GM18951 (cell line): Measurements from ENCODE around the gene SMARCD1.

Source experiments
- POLR2A ChIP-seq: IDR thresholded peaks from 4 replicates; pipeline ENCODE4 v1.6.1; 2011; ENCODE audit warnings: mild to moderate bottlenecking; ENCODE audit not compliant: insufficient read length, insufficient read depth; ENCODE audit errors: extremely low read depth
- in situ Hi-C: fragments of 300-500 bp; cut with MboI; formaldehyde crosslinking; loops from one replicate; pipeline ENCODE4 v1.12.0; 2022; ENCODE audit warnings: low sequenced_read_pairs, mixed read lengths, inconsistent platforms; ENCODE audit not compliant: unreplicated experiment

The SMARCD1 gene

DNA sequence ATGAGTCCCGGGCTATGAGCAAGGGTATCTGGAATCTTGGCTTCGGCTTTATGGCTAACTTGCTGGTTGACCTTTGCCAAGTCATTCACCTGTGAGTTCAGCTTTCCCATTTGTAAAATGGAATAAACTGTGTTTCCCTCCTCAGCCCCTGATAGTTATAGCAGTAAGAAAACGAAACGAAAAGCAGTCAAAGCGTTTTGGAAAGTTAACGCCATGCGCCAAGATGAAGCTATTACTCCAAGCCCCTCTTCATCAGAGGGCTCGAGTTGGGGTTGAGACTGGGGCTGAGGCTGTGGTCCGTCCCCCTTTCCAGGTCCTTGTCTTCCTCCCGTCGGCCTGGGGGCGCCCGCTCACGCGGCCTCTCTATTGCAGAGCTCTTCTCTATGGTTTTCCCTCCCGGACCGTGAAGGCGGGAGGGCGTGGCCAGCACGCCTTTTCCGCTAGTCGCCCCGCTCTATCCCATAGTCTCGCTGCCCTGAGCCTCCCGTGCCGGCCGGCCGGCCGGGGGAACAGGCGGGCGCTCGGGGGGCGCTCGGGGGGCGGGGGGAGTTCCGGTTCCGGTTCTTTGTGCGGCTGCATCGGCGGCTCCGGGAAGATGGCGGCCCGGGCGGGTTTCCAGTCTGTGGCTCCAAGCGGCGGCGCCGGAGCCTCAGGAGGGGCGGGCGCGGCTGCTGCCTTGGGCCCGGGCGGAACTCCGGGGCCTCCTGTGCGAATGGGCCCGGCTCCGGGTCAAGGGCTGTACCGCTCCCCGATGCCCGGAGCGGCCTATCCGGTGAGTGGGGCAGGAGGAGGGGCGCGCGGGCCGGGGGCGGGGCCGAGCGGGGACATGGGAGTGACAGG lies at the start of gene SMARCD1:
Gene SMARCD1, plus strand, starts transcription at position 568 of the 840 bp plus-strand sequence. Its CDS starts 28 bp downstream, at position 596.
- in situ Hi-C loops, result no loop called here
- peak; percentile 68 for TF ChIP-seq POLR2A

DNA sequence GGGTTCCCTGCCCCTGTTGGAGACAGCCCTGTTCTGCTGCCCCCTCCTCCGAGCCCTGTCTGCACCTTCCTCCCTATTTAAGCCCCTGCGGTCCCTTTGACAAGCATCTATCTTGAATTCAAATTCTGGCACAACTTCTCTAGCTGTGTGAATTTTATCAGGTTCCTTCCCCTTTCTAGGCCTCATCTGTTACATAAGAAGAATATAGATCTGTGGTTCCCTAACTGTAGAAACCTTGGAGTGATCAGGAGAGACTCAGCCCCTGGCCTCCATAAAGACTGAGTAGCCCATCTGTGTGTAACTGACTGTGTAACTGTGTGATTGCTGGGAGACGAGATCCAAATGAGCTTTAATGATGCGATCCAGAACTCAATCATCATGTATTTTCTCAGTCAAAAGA lies 46.8 kb upstream of the SMARCD1 start:
- in situ Hi-C loops, result no loop called here
- no peak for TF ChIP-seq POLR2A

DNA sequence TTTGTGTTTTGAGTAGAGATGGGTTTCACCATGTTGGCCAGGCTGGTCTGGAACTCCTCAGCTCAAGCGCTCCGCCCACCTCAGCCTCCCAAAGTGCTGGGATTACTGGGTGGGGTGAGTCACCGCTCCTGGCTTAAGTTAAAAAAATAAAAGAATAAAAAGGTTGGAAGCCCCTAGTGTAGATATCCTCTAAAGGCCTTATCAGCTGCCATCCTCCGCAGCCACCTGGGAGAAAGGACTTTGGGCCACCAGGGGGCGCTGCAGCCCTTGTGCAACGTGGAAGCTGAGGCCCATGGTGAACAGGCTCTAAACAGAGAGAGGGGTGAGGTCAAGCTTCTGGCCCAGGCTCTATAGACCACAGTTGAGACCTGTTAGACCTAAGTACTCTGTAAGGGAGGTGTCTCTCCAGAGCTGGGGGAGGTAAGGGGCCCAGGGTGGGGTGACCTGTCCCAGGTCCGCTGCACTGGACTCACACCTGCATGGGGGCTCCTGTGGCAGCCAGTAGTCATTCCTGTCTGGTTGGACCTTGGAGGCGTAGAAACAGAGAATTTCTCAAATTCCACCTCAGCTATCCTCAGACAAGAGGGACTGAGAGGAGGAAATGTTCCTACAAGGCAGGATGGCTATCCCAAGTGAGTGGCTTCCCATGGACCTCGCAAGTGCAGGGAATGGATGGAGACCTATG lies 45.8 kb upstream of the SMARCD1 start:
- TF ChIP-seq POLR2A, result no peak
- in situ Hi-C loops, result no loop called here

DNA sequence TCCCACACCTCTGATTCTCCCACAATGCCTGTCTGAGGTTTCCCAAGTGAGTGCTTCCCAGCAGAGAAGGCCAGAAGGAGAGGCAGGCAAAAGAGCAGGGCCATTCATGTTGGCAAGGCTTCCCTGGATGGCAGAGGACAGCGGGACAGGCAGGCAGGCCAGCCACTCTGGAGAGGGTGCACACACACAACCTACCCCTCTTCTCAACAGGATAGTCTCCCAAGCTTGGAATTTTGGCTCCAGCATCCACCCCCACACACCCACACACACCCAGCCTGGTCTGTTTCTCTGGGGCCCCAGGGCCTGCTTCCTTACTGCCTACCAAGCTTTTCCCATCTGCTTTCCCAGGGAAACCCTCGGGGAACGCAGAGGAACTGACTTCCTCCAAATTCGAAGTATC lies 44.5 kb upstream of the SMARCD1 start:
- TF ChIP-seq POLR2A, result no peak
- in situ Hi-C loops, result no loop called here

DNA sequence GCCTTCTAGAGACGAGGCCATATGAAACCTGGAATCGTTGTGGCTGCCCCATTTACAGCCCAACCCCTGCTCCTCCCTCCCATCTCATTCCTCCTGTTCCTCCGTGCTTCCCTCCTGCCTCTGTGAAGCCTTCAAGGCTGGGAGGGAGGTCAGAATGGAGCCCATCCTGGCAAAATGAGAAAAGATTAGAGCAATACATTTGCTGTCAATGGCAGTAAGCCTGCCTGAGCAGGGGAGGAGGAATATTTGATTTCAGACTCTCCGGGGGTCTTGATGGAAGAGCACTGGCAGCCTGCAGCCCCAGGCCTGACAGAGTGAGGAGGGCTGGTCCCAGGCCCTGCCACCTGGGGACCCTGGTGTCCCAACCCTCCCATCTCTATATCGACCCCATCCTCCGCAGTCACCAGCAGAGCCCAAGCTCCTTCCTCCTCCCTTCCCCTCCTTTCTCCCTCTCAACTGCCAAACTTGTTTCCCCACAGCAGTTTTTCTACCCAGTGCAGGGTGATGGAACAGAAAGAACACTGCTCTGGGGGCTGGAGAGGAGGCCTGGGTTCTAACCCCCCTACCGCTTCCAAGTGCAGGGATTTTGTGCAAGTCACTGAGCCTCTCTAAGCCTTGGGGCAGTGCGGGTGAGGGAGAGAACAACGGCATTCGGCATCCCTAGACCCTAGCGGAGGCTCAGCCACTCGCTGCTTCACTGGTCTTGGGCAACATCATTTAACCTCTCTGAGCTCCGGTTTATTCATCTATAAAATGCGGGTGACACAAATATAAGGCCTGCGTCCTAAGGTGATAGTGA lies 43.9 kb upstream of the SMARCD1 start:
- no peak for TF ChIP-seq POLR2A

DNA sequence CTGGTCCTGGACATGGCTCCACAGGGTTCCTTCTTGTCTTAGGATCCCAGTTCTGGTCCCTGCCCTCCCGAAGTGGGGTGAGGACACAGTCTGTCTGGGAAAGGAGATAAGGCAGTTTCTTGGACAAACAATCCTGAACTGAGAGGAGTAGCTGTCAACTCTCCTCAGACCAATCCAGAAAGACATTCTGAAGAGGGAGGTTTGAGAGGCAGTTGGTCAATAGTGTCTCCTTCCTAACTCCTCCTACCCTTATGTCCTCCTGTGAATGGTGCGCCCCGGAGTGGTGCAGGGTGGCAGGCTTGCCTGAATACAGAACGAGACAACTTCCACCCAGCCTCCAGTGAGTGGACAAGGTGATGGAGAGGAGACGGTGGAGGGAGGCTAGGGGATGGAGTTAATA lies 43.2 kb upstream of the SMARCD1 start:
- in situ Hi-C loops, result no loop called here
- no peak for TF ChIP-seq POLR2A

More for the DNA sequence above, 43.9 kb upstream of the SMARCD1 start:
- in situ Hi-C loops, result no loop called here

DNA sequence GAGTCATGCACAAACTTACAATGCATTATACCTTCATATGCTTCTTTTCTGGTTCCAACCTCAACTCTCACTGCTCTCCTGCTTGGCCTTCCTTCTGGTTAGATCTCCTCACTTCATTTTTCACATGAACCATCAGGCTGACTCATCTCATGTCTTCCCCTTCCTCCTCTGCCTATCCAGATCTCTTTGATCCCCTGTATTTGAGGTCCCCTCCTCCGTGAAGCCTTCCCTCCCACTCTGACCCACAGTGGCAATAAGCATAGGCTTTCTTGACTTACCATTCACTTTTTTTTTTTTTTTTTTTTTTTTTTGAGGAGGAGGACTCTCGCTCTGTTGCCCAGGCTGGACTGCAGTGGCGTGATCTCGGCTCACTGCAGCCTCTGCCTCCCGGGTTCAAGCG lies 42.4 kb upstream of the SMARCD1 start:
- in situ Hi-C loops, result no loop called here
- TF ChIP-seq POLR2A, result no peak

DNA sequence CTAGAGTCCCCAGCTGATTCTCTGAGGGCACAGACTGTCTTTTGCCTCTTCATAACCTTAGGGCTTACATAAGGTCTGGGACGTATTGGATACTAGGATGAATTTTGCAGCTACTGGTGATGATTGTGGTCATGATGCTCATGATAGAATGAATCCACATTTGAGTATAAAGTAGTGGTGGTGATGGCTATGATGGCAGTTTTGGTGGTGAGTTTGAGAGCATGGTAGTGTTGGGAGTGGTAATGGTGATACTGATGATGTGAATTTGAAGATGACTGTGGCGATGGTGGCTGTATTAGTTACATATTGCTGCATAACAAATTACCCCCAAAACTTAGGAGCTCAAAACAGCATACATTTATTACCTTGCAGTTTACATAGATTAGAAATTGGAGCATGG lies 41.8 kb upstream of the SMARCD1 start:
- in situ Hi-C loops, result no loop called here
- no peak for TF ChIP-seq POLR2A

DNA sequence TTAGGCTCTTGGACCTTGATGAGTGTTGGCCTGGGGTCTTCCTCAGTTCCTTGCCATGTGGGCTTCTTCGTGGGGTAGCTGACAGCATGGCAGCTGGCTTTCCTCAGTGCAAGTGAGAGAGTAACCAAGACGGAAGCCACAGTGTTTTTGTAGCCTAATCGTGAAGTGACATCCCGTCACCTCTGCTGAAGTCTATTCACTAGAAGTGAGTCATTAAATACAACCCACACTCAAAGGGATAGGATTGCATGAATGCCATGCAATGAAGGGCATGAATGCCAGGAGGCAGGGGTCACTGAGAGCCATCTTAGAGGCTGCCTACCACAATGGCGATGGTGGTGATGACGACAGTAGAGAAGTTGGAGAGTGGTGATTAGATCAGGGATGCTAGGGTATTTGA lies 41.3 kb upstream of the SMARCD1 start:
- in situ Hi-C loops, result no loop called here
- TF ChIP-seq POLR2A, result no peak

DNA sequence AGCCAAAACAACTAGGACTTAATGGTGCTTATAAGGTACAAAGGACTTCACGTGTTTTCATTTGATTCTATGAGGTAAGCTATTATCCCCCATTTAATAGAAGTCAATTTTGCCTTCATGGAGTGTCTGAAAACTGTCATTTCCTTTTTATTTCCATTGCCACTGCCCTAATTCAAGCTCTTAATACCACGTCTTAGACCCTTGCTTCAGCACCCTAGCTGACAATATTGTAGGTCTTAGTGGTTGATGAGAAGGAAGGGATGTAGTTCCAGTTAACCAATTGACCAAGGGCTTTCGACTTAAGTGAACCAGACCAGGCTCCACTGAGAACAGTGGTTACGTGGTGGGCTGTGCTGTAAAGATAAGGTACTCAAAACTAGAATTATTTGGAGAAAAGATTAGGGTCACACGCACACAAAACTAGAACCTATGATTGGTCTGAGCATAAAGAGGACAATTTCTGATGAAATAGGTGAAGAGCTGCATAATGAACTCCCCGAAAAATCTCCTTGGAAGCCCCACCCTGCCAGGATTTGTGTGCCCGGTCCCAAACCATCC lies 37.4 kb upstream of the SMARCD1 start:
- in situ Hi-C loops, result no loop called here
- no peak for TF ChIP-seq POLR2A

DNA sequence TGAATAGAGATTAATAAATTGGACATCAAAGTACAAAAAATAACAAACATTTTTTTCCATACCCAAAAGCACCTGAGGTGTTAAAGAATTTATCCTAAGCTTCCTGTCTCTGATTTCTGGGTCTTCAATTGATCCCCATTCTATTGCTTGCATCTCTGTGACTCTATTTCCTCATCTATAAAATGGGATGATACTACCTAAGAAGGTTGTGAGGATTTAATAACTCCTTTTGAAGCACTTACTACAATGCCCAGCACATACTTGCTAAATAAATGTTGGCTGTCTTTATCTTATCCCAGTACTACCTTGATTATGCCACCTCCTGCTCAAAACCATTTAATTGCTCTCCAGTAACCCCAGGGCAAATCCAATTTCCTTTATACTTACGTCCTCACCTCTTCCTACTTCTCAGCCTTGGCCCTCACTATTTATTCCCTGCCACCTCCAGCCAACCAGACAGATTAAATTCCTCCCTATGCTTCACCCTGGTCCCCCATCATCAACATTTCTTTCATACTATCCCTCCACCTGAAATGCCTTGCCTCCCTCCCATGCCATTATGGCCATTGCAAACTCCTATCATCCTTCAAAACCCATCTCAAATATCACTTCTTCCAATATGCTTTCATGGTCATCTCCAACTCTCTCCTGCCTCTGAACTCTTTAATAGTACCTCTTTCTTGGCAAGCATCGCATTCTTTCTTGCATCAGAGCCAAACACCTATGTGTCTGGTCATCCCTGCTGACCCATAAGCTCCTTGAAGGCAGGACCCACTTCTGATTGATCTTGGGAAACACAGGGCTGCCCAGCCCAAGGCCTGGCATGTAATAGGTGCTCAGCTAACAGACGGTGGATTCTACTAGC lies 35.7 kb upstream of the SMARCD1 start:
- in situ Hi-C loops, result no loop called here

DNA sequence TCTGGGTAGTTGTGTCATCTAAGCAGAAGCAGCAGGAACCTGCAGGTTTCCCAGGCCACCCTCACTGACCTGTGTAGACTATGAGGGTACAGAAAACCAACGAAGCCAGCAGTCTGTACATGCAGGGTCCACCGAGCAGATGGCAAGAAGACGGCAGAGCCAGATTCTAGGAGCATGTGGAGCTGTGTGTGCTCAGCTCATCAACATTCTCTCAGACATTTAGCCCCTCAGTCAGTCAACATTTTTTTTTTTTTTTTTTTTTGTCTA lies 35.1 kb upstream of the SMARCD1 start:
- in situ Hi-C loops, result no loop called here
- TF ChIP-seq POLR2A, result no peak

More for the DNA sequence above, 35.7 kb upstream of the SMARCD1 start:
- TF ChIP-seq POLR2A, result no peak

DNA sequence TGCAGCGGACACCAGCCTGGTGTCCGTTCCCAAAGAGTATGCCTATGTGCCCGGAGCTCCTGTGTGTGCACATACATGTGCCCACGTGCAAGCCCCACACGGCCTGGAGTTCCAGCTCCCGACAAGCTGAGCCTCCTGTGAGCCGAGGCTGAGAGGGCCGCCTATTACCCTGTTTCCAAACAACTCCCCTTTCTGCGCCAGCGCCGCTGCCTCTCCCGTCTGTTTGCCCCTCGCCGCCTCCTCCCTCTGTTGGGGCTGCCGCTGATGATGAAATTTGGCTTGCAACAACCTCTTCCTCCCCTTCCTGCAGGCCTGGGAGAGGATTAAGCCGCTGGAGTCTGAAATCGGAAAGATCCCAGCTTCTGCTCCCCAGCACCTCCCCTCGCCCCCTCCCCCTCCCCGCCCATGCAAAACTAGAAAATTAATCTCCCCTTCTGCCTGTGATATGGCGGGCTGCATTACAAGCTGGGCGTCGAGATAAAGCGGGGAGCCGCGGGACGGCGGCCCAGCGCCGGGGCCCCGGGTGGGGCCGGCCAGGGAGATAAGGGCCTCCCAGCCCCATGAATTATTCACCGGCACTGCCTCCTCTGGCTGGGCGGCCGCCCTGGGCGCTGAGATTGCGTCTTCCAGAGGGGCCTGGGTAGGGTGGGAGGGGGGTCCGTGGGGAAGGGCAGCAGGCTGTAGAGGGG lies 34.6 kb upstream of the SMARCD1 start:
- no peak for TF ChIP-seq POLR2A
- in situ Hi-C loops, result no loop called here
